ENCODE measurements around the gene ZNF438.

The ZNF438 gene

GRCh38 chr10:31035266-31035798 is 3.7 kb upstream of the ZNF438 start:
- H3K4me2 ChIP-seq: peak overlapping the region; percentile 83; the same call in 1 of the 2 replicates
- peaks cover 41% of the 10 kb centered on the region for H3K4me1 ChIP-seq (ENCODE audit: low read depth, poor library complexity, severe bottlenecking)

GRCh38 chr10:31034098-31034909 is 2.6 kb upstream of the ZNF438 start:
- H3K27ac ChIP-seq: peak overlapping the region; percentile 50
- no peaks in the 10 kb centered on the region for H3K36me3 ChIP-seq (ENCODE audit: insufficient read depth)
- no peaks in the 10 kb centered on the region for H3K27me3 ChIP-seq (ENCODE audit: insufficient read depth, low read depth)
- no peak overlapping the region for H3K9ac ChIP-seq
- TF ChIP-seq CTCF (conservative IDR thresholded peaks at IDR 0.05; ENCODE audit: low read depth, low read length): no peak
- H3K4me3 ChIP-seq (IDR thresholded peaks at IDR 0.05; ENCODE audit: insufficient read depth, low read depth, low read length): no peak overlapping the region
- H3K79me2 ChIP-seq (ENCODE audit: insufficient read depth, low read depth): no peaks in the 10 kb centered on the region
- peaks cover 41% of the 10 kb centered on the region for H3K4me1 ChIP-seq (ENCODE audit: low read depth, poor library complexity, severe bottlenecking)
- no peaks in the 10 kb centered on the region for H4K20me1 ChIP-seq (ENCODE audit: insufficient read depth)
- peak overlapping the region; percentile 3; the same call in 1 of the 2 replicates for H2AFZ ChIP-seq (ENCODE audit: low read depth)
- H3K4me2 ChIP-seq: peak overlapping the region; percentile 83

More at GRCh38 chr10:31035266-31035798, 3.7 kb upstream of the ZNF438 start:
- H2AFZ ChIP-seq (ENCODE audit: low read depth): no peak overlapping the region
- no peaks in the 10 kb centered on the region for H4K20me1 ChIP-seq (ENCODE audit: insufficient read depth)
- H3K79me2 ChIP-seq (ENCODE audit: insufficient read depth, low read depth): no peaks in the 10 kb centered on the region
- no peaks in the 10 kb centered on the region for H3K36me3 ChIP-seq (ENCODE audit: insufficient read depth)
- TF ChIP-seq CTCF (conservative IDR thresholded peaks at IDR 0.05; ENCODE audit: low read depth, low read length): no peak
- no peak overlapping the region for H3K4me3 ChIP-seq (IDR thresholded peaks at IDR 0.05; ENCODE audit: insufficient read depth, low read depth, low read length)
- H3K9ac ChIP-seq: no peak overlapping the region
- H3K27me3 ChIP-seq (ENCODE audit: insufficient read depth, low read depth): no peaks in the 10 kb centered on the region
- no peak overlapping the region for H3K27ac ChIP-seq

GRCh38 chr10:31033147-31033546 is 1.5 kb upstream of the ZNF438 start:
- peaks cover 41% of the 10 kb centered on the region for H3K4me1 ChIP-seq (ENCODE audit: low read depth, poor library complexity, severe bottlenecking)
- H3K9ac ChIP-seq: no peak overlapping the region
- H3K4me2 ChIP-seq: peak overlapping the region; percentile 83
- no peaks in the 10 kb centered on the region for H3K79me2 ChIP-seq (ENCODE audit: insufficient read depth, low read depth)
- no peaks in the 10 kb centered on the region for H4K20me1 ChIP-seq (ENCODE audit: insufficient read depth)
- H3K36me3 ChIP-seq (ENCODE audit: insufficient read depth): no peaks in the 10 kb centered on the region
- peak overlapping the region; percentile 90; the same call in 1 of the 2 replicates for H2AFZ ChIP-seq (ENCODE audit: low read depth)
- H3K4me3 ChIP-seq (IDR thresholded peaks at IDR 0.05; ENCODE audit: insufficient read depth, low read depth, low read length): no peak overlapping the region
- H3K27me3 ChIP-seq (ENCODE audit: insufficient read depth, low read depth): no peaks in the 10 kb centered on the region
- no peak for TF ChIP-seq CTCF (conservative IDR thresholded peaks at IDR 0.05; ENCODE audit: low read depth, low read length)
- H3K27ac ChIP-seq: no peak overlapping the region

- TF ChIP-seq CTCF (conservative IDR thresholded peaks at IDR 0.05; ENCODE audit: low read depth, low read length): no peak
- Histone ChIP-seq H3K79me2 (ENCODE audit: insufficient read depth, low read depth) (no peaks in the 10 kb centered on the region), H3K36me3 (ENCODE audit: insufficient read depth) (no peaks in the 10 kb centered on the region), H3K4me2 (peak overlapping the region; percentile 90), H3K27ac (peak overlapping the region; percentile 98), H3K4me3 (IDR thresholded peaks at IDR 0.05; ENCODE audit: insufficient read depth, low read depth, low read length) (no peak overlapping the region), H3K4me1 (ENCODE audit: low read depth, poor library complexity, severe bottlenecking) (peaks cover 41% of the 10 kb centered on the region), H3K9ac (peak overlapping the region; percentile 98), H3K27me3 (ENCODE audit: insufficient read depth, low read depth) (no peaks in the 10 kb centered on the region), H2AFZ (ENCODE audit: low read depth) (peak overlapping the region; percentile 90), H4K20me1 (ENCODE audit: insufficient read depth) (no peaks in the 10 kb centered on the region)
Observed at GRCh38 chr10:31032258-31033132, 830 bp upstream of the ZNF438 start.
